HG03064 (cell line): ENCODE results near the gene MPHOSPH8.
"Not testable (repeated sequence)": the region's sequence is repeated elsewhere in the genome, so short reads cannot be mapped to it uniquely, and the experiment has no call there.

Experiments used
- ATAC-seq: cut with Tn5 transposase; IDR thresholded peaks from one replicate; pipeline ENCODE4 v1.9.1; 2021; ENCODE audit warnings: low read depth; ENCODE audit not compliant: unreplicated experiment

The MPHOSPH8 gene

GRCh38 chr13:19674898-19675297 lies 41.4 kb downstream of the MPHOSPH8 start:
- ATAC-seq: no peak

- no peak for ATAC-seq
These were observed 42.7 kb downstream of the MPHOSPH8 start for GRCh38 chr13:19676168-19676567.

DNA sequence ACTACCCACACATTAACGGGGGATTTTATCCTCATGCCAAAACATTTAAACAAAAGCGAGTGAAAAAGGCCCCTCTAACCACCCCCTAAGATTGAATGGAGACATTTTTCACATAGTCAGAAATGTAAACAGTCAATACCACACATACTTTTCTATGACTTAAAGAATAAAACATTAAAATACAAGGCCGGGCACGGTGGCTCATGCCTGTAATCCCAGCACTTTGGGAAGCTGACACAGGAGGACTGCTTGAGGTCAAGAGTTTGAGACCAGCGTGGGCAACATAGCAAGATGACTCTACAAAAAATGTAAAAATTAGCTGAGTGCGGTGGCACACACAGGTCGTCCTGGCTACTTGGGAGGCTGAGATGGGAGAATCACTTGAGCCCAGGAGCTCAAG lies 47.3 kb downstream of the MPHOSPH8 start:
- ATAC-seq: no peak

DNA sequence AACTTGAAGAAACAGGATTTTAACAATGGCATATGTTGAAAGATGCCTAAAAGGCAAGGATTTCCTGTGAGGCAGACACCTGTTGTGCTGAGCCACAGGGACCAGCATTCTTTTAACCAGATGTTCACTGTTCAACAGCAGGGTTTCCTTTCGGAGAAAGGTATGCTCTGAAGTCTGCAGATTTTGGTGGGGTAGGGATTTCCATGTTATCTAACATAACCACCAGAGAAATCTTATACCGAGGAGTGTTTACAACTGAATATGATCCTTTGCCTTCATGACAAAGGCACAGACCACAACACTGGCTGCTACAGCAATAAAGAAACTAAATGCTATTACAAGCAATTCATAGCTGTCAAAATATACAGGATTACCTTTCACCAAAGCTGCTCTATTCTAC lies 48.1 kb downstream of the MPHOSPH8 start:
- ATAC-seq: no peak

GRCh38 chr13:19685034-19685433 lies 51.6 kb downstream of the MPHOSPH8 start:
- no peak for ATAC-seq

DNA sequence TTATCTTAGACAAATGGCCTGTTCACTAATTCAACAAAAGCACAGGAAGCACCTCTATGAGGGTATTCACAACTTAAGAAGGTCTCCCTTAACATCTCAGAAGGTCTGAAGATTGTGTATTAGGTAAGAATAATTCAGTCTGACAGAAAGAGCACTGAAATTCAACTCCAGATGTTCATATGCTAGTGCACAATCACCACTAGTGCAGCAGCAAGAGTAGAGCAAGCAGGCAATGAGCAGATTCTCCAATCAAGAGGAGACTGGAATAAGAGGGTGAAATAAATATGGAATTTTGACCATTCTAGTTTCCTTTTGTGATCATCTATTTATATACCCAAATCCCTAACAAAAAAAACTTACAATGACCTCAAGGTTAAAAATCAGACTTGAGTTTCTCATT lies 52.0 kb downstream of the MPHOSPH8 start:
- no peak for ATAC-seq

DNA sequence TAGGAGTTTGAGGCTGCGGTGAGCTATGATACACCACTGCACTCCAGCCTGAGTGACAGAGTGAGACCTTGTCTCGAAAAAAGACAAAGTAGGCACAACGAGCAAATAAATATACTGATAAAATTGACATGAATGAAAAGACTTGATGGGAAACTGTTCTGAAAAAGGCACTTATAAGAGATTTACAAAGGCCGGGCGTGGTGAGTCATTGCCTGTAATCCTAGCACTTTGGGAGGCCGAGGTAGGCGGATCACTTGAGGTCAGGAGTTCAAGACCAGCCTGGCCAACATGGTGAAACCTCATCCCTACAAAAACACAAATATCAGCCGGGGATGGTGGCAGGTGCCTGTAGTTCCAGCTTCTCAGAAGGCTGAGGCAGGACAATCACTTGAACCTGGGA lies 58.0 kb downstream of the MPHOSPH8 start:
- not testable (repeated sequence) for ATAC-seq

DNA sequence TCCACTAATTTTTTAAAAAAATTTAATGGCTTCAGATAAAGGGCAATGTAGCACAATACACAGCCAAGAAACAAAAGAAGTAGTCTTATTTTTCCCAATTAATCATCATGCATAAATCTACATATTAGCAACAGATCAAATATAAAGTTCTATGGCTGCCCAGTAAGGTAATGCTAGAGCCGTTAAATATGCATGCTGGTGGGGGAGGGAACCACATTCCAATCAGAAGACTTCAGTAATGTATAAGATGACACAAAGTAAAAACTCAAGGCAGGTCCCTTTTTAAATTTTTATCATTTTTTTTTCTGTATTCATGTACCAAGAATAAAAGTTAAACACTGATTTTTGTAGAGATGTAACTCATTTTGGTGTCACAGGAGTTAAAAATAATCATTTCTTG lies 62.0 kb downstream of the MPHOSPH8 start:
- ATAC-seq: no peak

DNA sequence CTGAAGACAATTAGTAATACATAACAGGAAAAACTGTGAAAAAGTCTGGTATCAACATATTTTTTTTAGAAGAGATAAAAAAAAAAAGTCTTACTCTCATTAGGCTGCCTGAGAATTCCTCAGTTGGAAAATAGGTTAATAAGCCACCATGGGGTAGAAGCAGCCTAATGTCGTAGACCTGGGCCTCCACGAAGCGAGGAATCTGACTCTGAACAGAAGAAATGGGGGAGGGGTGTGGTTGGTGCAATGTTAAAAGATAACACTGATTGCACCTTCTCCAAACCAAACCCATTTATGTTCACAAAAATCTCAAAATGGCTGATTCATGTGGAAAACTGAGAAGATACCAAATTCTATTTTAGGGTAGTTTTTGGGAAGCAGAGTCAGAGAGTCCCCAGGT lies 62.4 kb downstream of the MPHOSPH8 start:
- ATAC-seq: no peak

- ATAC-seq: not testable (repeated sequence)
These were observed 67.5 kb downstream of the MPHOSPH8 start for GRCh38 chr13:19700963-19701362.

DNA sequence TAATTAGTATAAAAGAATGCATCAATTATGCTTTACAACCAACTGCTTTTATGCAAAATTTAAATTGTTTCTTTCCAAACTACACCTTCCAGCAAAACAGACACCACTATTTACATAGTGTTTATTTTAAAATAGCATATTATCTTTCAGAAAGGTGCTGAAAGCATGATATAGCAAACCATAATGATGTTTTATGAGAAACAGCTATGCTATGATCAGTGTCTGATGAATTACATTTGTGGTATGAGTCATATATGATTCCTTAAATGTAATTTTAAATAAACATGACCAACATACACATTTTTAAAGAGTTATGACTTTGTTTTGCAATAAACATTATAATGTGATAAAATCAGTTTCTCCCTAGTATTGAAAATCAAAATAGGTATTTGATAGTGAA lies 68.2 kb downstream of the MPHOSPH8 start:
- not testable (repeated sequence) for ATAC-seq

DNA sequence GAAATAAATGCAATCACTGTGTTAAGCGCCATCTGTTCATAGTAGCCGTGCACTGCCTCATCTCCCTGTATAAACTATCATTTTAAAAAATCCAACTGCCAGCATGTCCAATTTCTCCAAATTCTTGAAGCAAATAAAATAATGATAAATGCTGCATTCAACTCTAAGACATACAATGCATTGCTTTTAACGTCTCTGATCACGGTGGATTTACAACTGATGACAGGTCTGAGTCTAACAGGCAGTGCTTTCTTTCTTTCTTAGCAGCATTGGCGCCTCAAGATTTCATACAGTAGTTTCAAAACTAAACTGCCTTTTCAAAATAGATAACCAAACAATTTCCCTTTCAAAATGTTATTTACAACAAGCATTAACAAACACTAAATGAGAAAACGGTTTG lies 70.8 kb downstream of the MPHOSPH8 start:
- ATAC-seq: not testable (repeated sequence)

GRCh38 chr13:19709039-19709438 lies 75.6 kb downstream of the MPHOSPH8 start:
- ATAC-seq: not testable (repeated sequence)

GRCh38 chr13:19709782-19710181 lies 76.3 kb downstream of the MPHOSPH8 start:
- not testable (repeated sequence) for ATAC-seq

- ATAC-seq: no peak
These were observed 79.9 kb downstream of the MPHOSPH8 start for GRCh38 chr13:19713186-19713965.

DNA sequence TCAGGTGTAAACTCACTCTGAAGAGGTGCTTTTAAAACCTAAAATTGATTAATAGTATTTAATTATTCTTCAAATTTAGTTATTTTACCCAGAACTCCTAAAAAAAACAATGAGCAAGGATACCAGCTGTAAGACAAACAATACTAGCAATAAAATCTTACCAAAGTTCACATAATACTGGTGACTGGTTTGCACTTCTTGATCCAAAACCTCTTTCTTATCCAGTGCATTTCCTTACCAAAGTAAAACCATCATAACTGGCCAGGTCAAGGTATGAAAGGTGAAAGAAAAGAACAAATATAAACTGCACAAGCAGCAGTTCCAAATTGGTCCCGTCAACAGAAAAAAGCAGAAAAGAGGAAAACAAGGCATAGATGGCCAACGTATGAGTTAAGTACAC lies 86.6 kb downstream of the MPHOSPH8 start:
- no peak for ATAC-seq
